Tibial nerve (tissue), 3 donors: ENCODE data around the gene MYCBPAP.

Experiments used
- POLR2A ChIP-seq, 2 donors: fragments of 450-650 bp; IDR thresholded peaks; one replicate each; pipeline ENCODE4 v1.6.1; 2017; ENCODE audit warnings: antibody characterized with exemption in 2 of 2, mild to moderate bottlenecking in 2 of 2, moderate library complexity in 2 of 2
- TF ChIP-seq, protein P1 (sequence below), 5 experiments: fragments of 200-600 bp in 3 of 5; fragments of 450-650 bp in 2 of 5; sonication (generic) in 3 of 5; IDR thresholded peaks; one replicate each; pipeline ENCODE4 v1.5.1; 2016 to 2019; ENCODE audit warnings: antibody characterized with exemption in 5 of 5, mild to moderate bottlenecking in 3 of 5, moderate library complexity in 2 of 5

GRCh38 chr17:50464121-50464520 lies 44.1 kb upstream of the MYCBPAP start:
- TF ChIP-seq POLR2A (IDR thresholded peaks at IDR 0.05): no peak
- TF ChIP-seq, protein P1, sequence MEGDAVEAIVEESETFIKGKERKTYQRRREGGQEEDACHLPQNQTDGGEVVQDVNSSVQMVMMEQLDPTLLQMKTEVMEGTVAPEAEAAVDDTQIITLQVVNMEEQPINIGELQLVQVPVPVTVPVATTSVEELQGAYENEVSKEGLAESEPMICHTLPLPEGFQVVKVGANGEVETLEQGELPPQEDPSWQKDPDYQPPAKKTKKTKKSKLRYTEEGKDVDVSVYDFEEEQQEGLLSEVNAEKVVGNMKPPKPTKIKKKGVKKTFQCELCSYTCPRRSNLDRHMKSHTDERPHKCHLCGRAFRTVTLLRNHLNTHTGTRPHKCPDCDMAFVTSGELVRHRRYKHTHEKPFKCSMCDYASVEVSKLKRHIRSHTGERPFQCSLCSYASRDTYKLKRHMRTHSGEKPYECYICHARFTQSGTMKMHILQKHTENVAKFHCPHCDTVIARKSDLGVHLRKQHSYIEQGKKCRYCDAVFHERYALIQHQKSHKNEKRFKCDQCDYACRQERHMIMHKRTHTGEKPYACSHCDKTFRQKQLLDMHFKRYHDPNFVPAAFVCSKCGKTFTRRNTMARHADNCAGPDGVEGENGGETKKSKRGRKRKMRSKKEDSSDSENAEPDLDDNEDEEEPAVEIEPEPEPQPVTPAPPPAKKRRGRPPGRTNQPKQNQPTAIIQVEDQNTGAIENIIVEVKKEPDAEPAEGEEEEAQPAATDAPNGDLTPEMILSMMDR (IDR thresholded peaks at IDR 0.05): no peak
